BLaER1 treated with 17β-estradiol and CSF1 and Interleukin-3, amounts not matched to agents 10 nM and 100 nM (cell line): ENCODE data around the gene FRMD8.

Experiments used
- H3K27ac ChIP-seq, 11 experiments: shearing (Covaris generic); formaldehyde crosslinking; 2 replicates each; pipeline ENCODE4 v1.8.1; 2022
- H3K27me3 ChIP-seq, 11 experiments: shearing (Covaris generic); formaldehyde crosslinking; 2 replicates each; pipeline ENCODE4 v1.8.1; 2022
- H3K36me3 ChIP-seq, 11 experiments: shearing (Covaris generic); formaldehyde crosslinking; 2 replicates each; pipeline ENCODE4 v1.8.1; 2022
- H3K4me1 ChIP-seq, 10 experiments: shearing (Covaris generic); formaldehyde crosslinking; 2 replicates each; pipeline ENCODE4 v1.8.1; 2022
- H3K4me2 ChIP-seq, 11 experiments: shearing (Covaris generic); formaldehyde crosslinking; 2 replicates each; pipeline ENCODE4 v1.8.1; 2022
- H3K4me3 ChIP-seq, 10 experiments: shearing (Covaris generic); formaldehyde crosslinking; 2 replicates each; pipeline ENCODE4 v1.8.1; 2022
- H3K9ac ChIP-seq, 11 experiments: shearing (Covaris generic); formaldehyde crosslinking; 2 replicates each; pipeline ENCODE4 v1.8.1; 2022
- H3K9me3 ChIP-seq, 11 experiments: shearing (Covaris generic); formaldehyde crosslinking; replicated peaks in 1 of 11; 2 replicates each; pipeline ENCODE4 v1.8.1; 2022
- H4K20me1 ChIP-seq, 11 experiments: shearing (Covaris generic); formaldehyde crosslinking; 2 replicates each; pipeline ENCODE4 v1.8.1; 2022
- Cebpa-rat ChIP-seq, 11 experiments: shearing (Covaris generic); IDR thresholded peaks; 2 replicates each; pipeline ENCODE4 v1.8.1; 2022

Gene FRMD8

DNA sequence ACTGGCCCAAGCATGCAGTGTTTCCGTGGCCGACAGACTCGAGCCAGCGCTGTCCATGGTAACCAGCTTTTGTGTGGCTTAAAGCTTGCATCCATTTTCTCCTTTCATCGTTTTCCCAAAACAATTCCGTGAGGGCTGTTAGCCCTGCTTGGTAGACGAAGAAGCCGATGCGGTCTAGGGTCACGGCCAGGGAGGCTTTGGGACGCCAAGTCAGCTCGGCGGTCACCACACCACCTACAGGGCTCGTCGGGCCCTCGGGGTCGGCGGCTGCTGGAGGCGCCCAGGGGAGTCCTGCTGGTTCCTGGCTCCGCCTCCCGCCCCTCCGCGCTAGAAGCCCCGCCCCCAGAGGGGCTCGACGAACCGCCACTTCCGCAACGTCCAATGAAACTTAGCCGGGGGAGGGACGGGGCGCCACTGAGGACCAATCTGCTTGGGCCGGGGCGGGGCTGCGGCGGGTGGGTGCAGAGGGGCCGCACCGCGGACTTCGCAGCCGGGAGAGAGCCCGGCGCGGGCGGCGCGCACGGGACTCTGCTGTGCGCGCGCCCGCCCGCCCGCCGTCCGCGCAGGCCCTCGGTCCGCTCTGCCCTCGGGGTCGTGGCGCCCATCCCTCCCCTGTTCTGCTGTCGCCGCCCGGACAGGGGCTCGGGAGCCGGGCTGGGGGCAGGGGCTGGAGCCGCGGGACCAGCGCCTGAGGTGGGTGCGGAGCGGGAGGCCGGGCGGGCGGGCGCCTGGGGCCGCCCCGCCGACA is 32.0 kb upstream of the FRMD8 start, which contains the start of gene TIGD3:
Gene TIGD3, plus strand, starts transcription at position 487 of the 748 bp plus-strand sequence. CDS start 1,058 bp downstream, outside the sequence.
- Histone ChIP-seq H3K27me3 (no peaks in the 10 kb centered on the region), H3K36me3 (peaks cover 29 to 43% (median 38%) of the 10 kb centered on the region in 11 experiments), H3K27ac (peak within 1 kb of the TSS in 10 of 11 experiments; percentile 32 to 67 (median 62); a peak in 18 of 22 replicates), H3K4me1 (peaks cover 15 to 34% (median 25%) of the 10 kb centered on the region in 10 experiments), H4K20me1 (peaks cover 0 to 48% (median 23%) of the 10 kb centered on the region in 11 experiments; a peak in 13 of 22 replicates), H3K4me2 (peak within 1 kb of the TSS; percentile 94 to 99 (median 95)), H3K4me3 (peak within 1 kb of the TSS; percentile 66 to 82 (median 74)), H3K9me3 (no peaks in the 10 kb centered on the region), H3K9ac (peak within 1 kb of the TSS; percentile 70 to 85 (median 79))
- no peak for TF ChIP-seq Cebpa-rat (IDR thresholded peaks at IDR 0.05)

DNA sequence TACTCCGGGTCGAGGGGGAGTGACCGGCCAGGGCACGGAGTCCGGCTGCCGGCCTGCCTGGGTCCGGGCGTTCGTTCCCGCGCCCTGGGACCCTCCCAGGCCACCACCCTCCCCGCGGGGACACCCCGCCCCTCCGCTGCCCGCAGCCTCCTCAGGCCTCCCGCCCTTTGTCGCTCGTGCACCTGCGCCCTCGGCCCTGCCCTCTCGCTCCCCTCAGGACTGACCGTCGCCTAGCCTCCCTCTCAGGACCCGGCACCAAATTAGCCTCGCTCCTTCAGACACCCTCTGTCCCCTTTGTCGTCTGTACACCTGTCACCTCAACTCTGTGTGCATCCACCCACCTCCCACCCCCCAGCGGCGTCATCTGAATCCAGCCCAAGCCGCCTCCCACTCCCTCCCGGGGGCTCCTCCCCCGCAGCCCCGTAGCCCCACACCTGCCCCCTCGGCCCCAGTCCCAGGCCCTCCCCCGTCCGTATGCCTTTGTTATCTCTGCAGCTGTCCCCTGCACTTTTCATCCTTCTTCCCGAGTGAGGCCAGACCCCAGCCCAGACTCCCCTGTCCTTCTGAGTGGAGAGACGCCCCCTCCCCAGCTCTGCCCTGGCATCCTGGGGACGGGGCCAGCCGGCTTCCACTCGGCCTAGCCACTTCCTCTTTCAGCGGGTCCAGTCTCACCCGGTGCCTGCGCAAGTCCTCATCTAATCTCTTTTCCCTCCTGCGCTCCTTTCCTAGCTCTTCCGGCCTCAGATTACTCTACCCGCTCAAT is 31.2 kb upstream of the FRMD8 start:
- peak overlapping the region; percentile 70 to 85 (median 79) for H3K9ac ChIP-seq
- peaks cover 0 to 44% (median 23%) of the 10 kb centered on the region in 11 experiments; a peak in 13 of 22 replicates for H4K20me1 ChIP-seq
- peak overlapping the region; percentile 66 to 82 (median 74) for H3K4me3 ChIP-seq
- no peaks in the 10 kb centered on the region for H3K9me3 ChIP-seq
- H3K27me3 ChIP-seq, result no peaks in the 10 kb centered on the region
- peak overlapping the region in 10 of 11 experiments; percentile 32 to 67 (median 62); a peak in 18 of 22 replicates for H3K27ac ChIP-seq
- peak overlapping the region; percentile 94 to 99 (median 95) for H3K4me2 ChIP-seq
- H3K36me3 ChIP-seq, result peaks cover 21 to 36% (median 31%) of the 10 kb centered on the region in 11 experiments
- H3K4me1 ChIP-seq, result peaks cover 15 to 30% (median 24%) of the 10 kb centered on the region in 10 experiments
- TF ChIP-seq Cebpa-rat (IDR thresholded peaks at IDR 0.05), result no peak

DNA sequence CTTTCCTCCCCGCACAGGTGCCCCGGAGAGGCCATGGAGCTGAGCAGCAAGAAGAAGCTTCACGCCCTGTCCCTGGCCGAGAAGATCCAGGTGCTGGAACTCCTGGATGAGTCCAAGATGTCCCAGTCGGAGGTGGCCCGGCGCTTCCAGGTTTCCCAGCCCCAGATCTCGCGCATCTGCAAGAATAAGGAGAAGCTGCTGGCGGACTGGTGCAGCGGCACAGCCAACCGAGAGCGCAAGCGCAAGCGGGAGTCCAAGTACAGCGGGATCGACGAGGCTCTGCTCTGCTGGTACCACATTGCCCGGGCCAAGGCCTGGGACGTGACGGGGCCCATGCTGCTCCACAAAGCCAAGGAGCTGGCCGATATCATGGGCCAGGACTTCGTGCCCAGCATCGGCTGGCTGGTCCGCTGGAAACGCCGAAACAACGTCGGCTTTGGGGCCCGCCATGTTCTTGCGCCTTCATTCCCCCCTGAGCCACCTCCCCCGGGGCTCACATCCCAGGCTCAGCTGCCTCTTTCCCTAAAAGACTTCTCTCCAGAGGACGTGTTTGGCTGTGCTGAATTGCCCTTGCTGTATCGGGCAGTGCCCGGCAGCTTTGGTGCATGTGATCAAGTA is 30.6 kb upstream of the FRMD8 start:
- Histone ChIP-seq H3K4me2 (peak overlapping the region; percentile 94 to 99 (median 95)), H3K9ac (peak overlapping the region in 5 of 11 experiments; percentile 42 to 85 (median 79); a peak in 6 of 22 replicates), H4K20me1 (peaks cover 0 to 38% (median 23%) of the 10 kb centered on the region in 11 experiments; a peak in 13 of 22 replicates), H3K9me3 (no peaks in the 10 kb centered on the region), H3K27ac (no peak overlapping the region), H3K4me3 (peak overlapping the region in 7 of 10 experiments; percentile 69 to 82 (median 76); a peak in 11 of 20 replicates), H3K4me1 (peaks cover 15 to 30% (median 24%) of the 10 kb centered on the region in 10 experiments), H3K27me3 (no peaks in the 10 kb centered on the region), H3K36me3 (peaks cover 14 to 29% (median 24%) of the 10 kb centered on the region in 11 experiments)
- TF ChIP-seq Cebpa-rat (IDR thresholded peaks at IDR 0.05), result no peak

DNA sequence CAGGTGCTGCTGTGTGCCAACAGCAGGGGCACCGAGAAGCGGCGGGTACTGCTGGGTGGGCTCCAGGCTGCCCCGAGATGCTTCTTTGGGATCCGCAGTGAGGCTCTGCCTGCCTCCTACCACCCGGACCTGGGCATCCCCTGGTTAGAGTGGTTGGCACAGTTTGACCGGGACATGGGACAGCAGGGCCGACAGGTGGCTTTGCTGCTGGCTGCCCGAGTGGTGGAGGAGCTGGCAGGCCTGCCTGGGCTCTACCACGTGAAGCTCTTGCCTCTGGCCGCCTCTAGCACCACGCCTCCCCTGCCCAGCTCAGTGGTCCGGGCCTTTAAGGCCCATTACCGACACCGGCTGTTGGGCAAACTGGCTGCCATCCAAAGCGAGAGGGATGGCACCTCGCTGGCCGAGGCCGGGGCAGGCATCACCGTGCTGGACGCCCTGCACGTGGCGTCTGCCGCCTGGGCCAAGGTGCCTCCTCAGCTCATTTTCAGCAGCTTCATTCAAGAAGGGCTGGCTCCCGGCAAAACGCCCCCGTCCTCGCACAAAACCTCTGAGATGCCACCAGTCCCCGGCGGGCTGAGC is 30.0 kb upstream of the FRMD8 start:
- Histone ChIP-seq H4K20me1 (peaks cover 0 to 37% (median 21%) of the 10 kb centered on the region in 11 experiments; a peak in 13 of 22 replicates), H3K36me3 (peaks cover 8 to 23% (median 18%) of the 10 kb centered on the region in 11 experiments), H3K27me3 (no peaks in the 10 kb centered on the region), H3K4me1 (peaks cover 15 to 30% (median 24%) of the 10 kb centered on the region in 10 experiments), H3K4me2 (peak overlapping the region in 3 of 11 experiments; percentile 95 to 98 (median 97); a peak in 2 of 22 replicates), H3K9me3 (no peaks in the 10 kb centered on the region), H3K27ac (no peak overlapping the region), H3K4me3 (no peak overlapping the region), H3K9ac (no peak overlapping the region)
- no peak for TF ChIP-seq Cebpa-rat (IDR thresholded peaks at IDR 0.05)

DNA sequence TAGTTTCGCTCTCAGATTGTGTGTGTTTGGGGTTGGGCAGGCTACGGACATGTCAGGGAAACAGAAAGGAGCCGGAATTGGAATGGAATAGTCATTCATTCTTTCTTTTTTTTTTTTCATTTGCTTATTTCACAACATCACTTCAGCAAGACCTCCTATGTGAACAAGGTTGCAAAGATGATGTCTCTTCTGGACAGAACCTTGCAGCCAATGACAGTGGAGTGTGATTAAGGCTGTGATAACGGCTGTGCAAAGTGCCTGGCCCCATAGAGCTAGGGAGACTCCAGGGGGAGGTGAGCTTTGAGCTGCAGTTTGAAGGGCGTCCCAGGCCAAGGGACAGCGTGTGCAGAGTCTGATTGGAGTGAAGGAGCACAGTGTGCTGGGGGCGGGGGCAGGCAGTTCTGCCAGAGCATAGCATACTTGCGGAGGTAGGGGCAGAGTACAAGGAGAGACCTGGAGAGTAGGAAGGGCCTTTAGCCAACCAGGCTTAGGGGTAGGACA is 28.5 kb upstream of the FRMD8 start:
- Histone ChIP-seq H3K27ac (no peak overlapping the region), H3K4me1 (peaks cover 24 to 35% (median 31%) of the 10 kb centered on the region in 10 experiments), H3K27me3 (no peaks in the 10 kb centered on the region), H3K4me3 (no peak overlapping the region), H4K20me1 (peaks cover 0 to 25% (median 11%) of the 10 kb centered on the region in 11 experiments; a peak in 13 of 22 replicates), H3K4me2 (no peak overlapping the region), H3K9me3 (no peaks in the 10 kb centered on the region), H3K36me3 (peaks cover 0 to 8% (median 6%) of the 10 kb centered on the region in 11 experiments; a peak in 8 of 22 replicates), H3K9ac (no peak overlapping the region)
- TF ChIP-seq Cebpa-rat (IDR thresholded peaks at IDR 0.05), result no peak

DNA sequence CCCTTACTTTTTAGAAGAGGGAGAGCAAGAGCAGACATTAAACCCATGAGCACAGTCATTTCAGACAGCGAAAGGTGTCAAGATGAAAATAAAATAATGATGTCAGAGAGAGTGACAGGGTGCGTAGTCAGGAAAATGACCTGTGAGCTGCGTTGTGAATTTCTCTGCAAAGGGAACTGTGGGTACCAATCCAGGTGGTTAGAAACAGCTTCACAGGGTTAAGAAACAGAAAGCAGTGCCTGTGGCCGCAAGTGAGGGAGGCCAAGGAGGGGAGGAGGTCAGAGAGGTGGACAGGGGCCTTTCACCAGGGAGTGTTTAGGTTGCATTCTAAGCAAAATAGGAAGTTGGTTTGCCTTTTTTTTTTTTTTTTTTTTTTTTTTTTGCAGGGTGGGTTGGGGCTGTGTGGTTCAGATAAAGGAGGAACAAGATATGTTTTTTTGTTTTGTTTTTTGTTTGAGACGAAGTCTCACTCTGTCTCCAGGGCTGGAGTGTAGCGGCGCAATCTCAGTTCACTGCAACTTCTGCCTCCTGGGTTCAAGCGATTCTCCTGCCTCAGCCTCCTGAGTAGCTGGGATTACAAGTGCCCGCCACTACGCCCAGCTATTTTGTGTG is 24.0 kb upstream of the FRMD8 start:
- TF ChIP-seq Cebpa-rat (IDR thresholded peaks at IDR 0.05), result no peak
- Histone ChIP-seq H3K9me3 (no peaks in the 10 kb centered on the region), H3K36me3 (no peaks in the 10 kb centered on the region), H4K20me1 (no peaks in the 10 kb centered on the region), H3K4me3 (no peak overlapping the region), H3K9ac (peak overlapping the region in 7 of 11 experiments; percentile 24 to 75 (median 66); a peak in 14 of 22 replicates), H3K27ac (peak overlapping the region in 8 of 11 experiments; percentile 5 to 88 (median 76); a peak in 16 of 22 replicates), H3K4me1 (peaks cover 8 to 36% (median 18%) of the 10 kb centered on the region in 10 experiments; a peak in 19 of 20 replicates), H3K4me2 (peak overlapping the region in 10 of 11 experiments; percentile 16 to 79 (median 56); a peak in 19 of 22 replicates), H3K27me3 (no peaks in the 10 kb centered on the region)

DNA sequence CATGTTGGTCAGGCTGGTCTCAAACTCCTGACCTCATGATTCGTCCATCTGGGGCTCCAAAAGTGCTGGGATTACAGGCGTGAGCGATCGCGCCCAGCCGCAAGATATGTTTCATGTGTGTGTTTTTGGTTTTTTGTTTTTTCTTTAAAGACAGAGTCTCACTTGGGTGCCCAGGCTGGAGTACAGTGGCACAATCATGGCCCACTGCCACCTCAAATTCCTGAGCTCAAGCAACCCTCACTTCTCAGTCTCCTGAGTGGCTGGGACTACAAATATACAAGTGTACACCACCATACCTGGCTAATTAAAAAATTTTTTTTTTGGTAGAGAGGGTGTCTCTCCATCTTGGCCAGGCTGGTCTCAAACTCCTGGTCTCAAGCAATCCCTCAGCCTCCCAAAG is 23.5 kb upstream of the FRMD8 start:
- H3K4me3 ChIP-seq, result no peak overlapping the region
- H3K27ac ChIP-seq, result peak overlapping the region in 8 of 11 experiments; percentile 5 to 88 (median 76); a peak in 14 of 22 replicates
- H3K27me3 ChIP-seq, result no peaks in the 10 kb centered on the region

More for the DNA sequence above, 23.5 kb upstream of the FRMD8 start:
- Histone ChIP-seq H3K9ac (peak overlapping the region in 7 of 11 experiments; percentile 24 to 75 (median 66); a peak in 13 of 22 replicates), H3K36me3 (no peaks in the 10 kb centered on the region), H4K20me1 (no peaks in the 10 kb centered on the region), H3K4me2 (peak overlapping the region in 10 of 11 experiments; percentile 16 to 79 (median 56); a peak in 18 of 22 replicates), H3K9me3 (no peaks in the 10 kb centered on the region), H3K4me1 (peaks cover 8 to 36% (median 18%) of the 10 kb centered on the region in 10 experiments; a peak in 19 of 20 replicates)
- no peak for TF ChIP-seq Cebpa-rat (IDR thresholded peaks at IDR 0.05)
